PFSK-1 (cell line): ENCODE measurements around the gene SLC19A1.

Source experiments
- FOXP2 ChIP-seq: optimal IDR thresholded peaks from 2 replicates; pipeline ENCODE3; 2011; ENCODE audit warnings: borderline replicate concordance, control low read depth, inconsistent platforms; ENCODE audit not compliant: insufficient read depth; ENCODE audit errors: extremely low read length, extremely low read depth
- POLR2AphosphoS5 ChIP-seq: IDR thresholded peaks from 2 replicates; pipeline ENCODE4 v1.6.1; 2012; ENCODE audit warnings: low read depth, mild to moderate bottlenecking, control low read depth, low read length, moderate library complexity
- REST ChIP-seq, 2 experiments: IDR thresholded peaks; 2 replicates each; pipeline versions ENCODE4 v1.6.1 to v1.8.0; 2011 to 2012; ENCODE audit warnings: low read depth in 2 of 2, low read length in 2 of 2, control low read depth in 1 of 2, inconsistent platforms in 1 of 2, mild to moderate bottlenecking in 1 of 2, moderate library complexity in 1 of 2; ENCODE audit not compliant: insufficient read depth in 1 of 2
- SIN3A ChIP-seq: IDR thresholded peaks from 2 replicates; pipeline ENCODE4 v1.6.1; 2012; ENCODE audit warnings: mild to moderate bottlenecking, low read length, moderate library complexity, borderline replicate concordance; ENCODE audit not compliant: insufficient read depth
- TAF1 ChIP-seq: IDR thresholded peaks from 2 replicates; pipeline ENCODE4 v1.6.1; 2012; ENCODE audit warnings: low read length, control low read depth, borderline replicate concordance; ENCODE audit not compliant: insufficient read depth

The SLC19A1 gene

GRCh38 chr21:45555251-45555556 is 13.0 kb upstream of the SLC19A1 start:
- TF ChIP-seq TAF1 (no peak), SIN3A (no peak), FOXP2 (no peak), POLR2AphosphoS5 (no peak), REST (IDR thresholded peaks at IDR 0.05; ENCODE audit: insufficient read depth in 1 of 2, low read depth in 2 of 2, low read length in 2 of 2) (no peak)

GRCh38 chr21:45554477-45555175 is 12.4 kb upstream of the SLC19A1 start:
- TF ChIP-seq REST (IDR thresholded peaks at IDR 0.05; ENCODE audit: insufficient read depth in 1 of 2, low read depth in 2 of 2, low read length in 2 of 2) (no peak), SIN3A (no peak), POLR2AphosphoS5 (no peak), TAF1 (no peak), FOXP2 (no peak)

- no peak for TF ChIP-seq REST (IDR thresholded peaks at IDR 0.05; ENCODE audit: insufficient read depth in 1 of 2, low read depth in 2 of 2, low read length in 2 of 2)
- no peak for TF ChIP-seq SIN3A
- TF ChIP-seq TAF1: no peak
- TF ChIP-seq POLR2AphosphoS5: no peak
- no peak for TF ChIP-seq FOXP2
Measured at GRCh38 chr21:45552696-45553391, 10.6 kb upstream of the SLC19A1 start.

GRCh38 chr21:45551783-45552695 is 9.8 kb upstream of the SLC19A1 start:
- TF ChIP-seq POLR2AphosphoS5: no peak
- TF ChIP-seq FOXP2: no peak
- no peak for TF ChIP-seq TAF1
- no peak for TF ChIP-seq SIN3A
- no peak for TF ChIP-seq REST (IDR thresholded peaks at IDR 0.05; ENCODE audit: insufficient read depth in 1 of 2, low read depth in 2 of 2, low read length in 2 of 2)
